Esophagus muscularis mucosa (tissue), 4 donors: ENCODE measurements around the gene PCF11. TPM values are rescaled to one million over a fixed set of nuclear protein-coding genes. Genes with fewer than 3 reads are reported as not detected.

Experiments
- DNase-seq: peaks from one replicate; pipeline ENCODE4 v3.0.0-alpha.2; 2017; ENCODE audit errors: extremely low spot score
- H3K27ac ChIP-seq, 4 donors: fragments of 200-600 bp; sonication (generic); replicated peaks in 1 of 4; 1 replicate in 3 of 4; 2 replicates in 1 of 4; pipeline ENCODE4 v1.5.1; 2016 to 2019; ENCODE audit warnings: mild to moderate bottlenecking in 1 of 4
- H3K27me3 ChIP-seq, 4 donors: fragments of 200-600 bp; sonication (generic); one replicate each; pipeline versions ENCODE4 v1.5.1 to v1.6.0; 2016 to 2019
- H3K36me3 ChIP-seq, 4 donors: fragments of 200-600 bp; sonication (generic); one replicate each; pipeline ENCODE4 v1.5.1; 2016 to 2019
- H3K4me1 ChIP-seq, 4 donors: fragments of 200-600 bp; sonication (generic); one replicate each; pipeline ENCODE4 v1.5.1; 2016 to 2019
- H3K4me3 ChIP-seq, 4 donors: fragments of 200-600 bp; sonication (generic); 1 replicate in 2 of 4; 2 replicates in 2 of 4; pipeline ENCODE4 v1.5.1; 2016 to 2019; ENCODE audit warnings: mild to moderate bottlenecking in 4 of 4, moderate library complexity in 1 of 4
- H3K9me3 ChIP-seq, 4 donors: fragments of 200-600 bp; sonication (generic); 1 replicate in 3 of 4; 2 replicates in 1 of 4; pipeline ENCODE4 v1.5.1; 2016 to 2019
- EP300 ChIP-seq: sonication (generic); formaldehyde crosslinking; IDR thresholded peaks from one replicate; pipeline ENCODE4 v1.6.1; 2017; ENCODE audit warnings: antibody characterized with exemption
- POLR2A ChIP-seq: fragments of 450-650 bp; IDR thresholded peaks from one replicate; pipeline ENCODE4 v1.6.1; 2017; ENCODE audit warnings: antibody characterized with exemption, moderate library complexity, mild to moderate bottlenecking, low read depth
- POLR2AphosphoS5 ChIP-seq, 2 donors: sonication (generic); formaldehyde crosslinking; IDR thresholded peaks; one replicate each; pipeline ENCODE4 v1.6.1; 2017; ENCODE audit warnings: antibody characterized with exemption in 2 of 2
- WGBS: methylation state at CpG from one replicate; pipeline ENCODE4 v1.1.5; 2018; 5-methylcytosine and 5-hydroxymethylcytosine counted together
- intact Hi-C: fragments of 100-400 bp; cut with DNase I; formaldehyde crosslinking; loops from one replicate; pipeline ENCODE4 v1.15.1; 2023
- total RNA-seq, 4 donors: library from RNA; depleted of rRNA; stranded (reverse); fragments of >200 nt; gene quantifications; one replicate each; pipeline versions ENCODE4 v1.1.0 to v1.2.1, GENCODE V29; 2016
- TF ChIP-seq, protein P1 (sequence below), 3 experiments: fragments of 200-600 bp in 2 of 3; fragments of 450-650 bp in 1 of 3; sonication (generic) in 2 of 3; IDR thresholded peaks; one replicate each; pipeline ENCODE4 v1.5.1; 2017 to 2019; ENCODE audit warnings: antibody characterized with exemption in 3 of 3, mild to moderate bottlenecking in 2 of 3, moderate library complexity in 1 of 3

Gene PCF11
- total RNA-seq, 4 donors from 2014 or later: 32.3 to 58.0 (median 41.9) TPM

DNA sequence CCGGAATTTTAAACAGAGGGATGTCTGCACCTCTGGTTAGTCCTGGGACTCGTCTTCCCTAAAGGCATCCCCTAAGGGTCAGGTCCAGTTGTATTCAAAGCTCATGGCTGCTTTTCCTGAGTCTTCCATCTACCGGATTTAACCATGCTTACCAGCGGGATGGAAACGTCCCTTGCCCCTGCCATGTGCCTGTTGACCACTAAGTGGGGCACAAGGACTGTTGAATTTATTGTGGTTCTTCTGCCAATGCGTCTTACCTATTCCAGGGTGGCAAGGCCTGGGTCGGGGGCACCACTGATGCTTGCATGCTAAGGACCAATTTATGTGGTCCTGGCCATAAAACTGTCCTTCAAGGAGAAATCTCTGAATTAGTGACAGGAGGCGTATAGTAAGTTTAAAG is 62.2 kb downstream of the PCF11 start:
- H3K4me1 ChIP-seq: no peaks in the 10 kb centered on the region
- no peak for DNase-seq
- H3K9me3 ChIP-seq: no peaks in the 10 kb centered on the region
- no peak overlapping the region for H3K27ac ChIP-seq
- TF ChIP-seq POLR2A (no peak), POLR2AphosphoS5 (IDR thresholded peaks at IDR 0.05) (no peak), EP300 (no peak)
- TF ChIP-seq, protein P1, sequence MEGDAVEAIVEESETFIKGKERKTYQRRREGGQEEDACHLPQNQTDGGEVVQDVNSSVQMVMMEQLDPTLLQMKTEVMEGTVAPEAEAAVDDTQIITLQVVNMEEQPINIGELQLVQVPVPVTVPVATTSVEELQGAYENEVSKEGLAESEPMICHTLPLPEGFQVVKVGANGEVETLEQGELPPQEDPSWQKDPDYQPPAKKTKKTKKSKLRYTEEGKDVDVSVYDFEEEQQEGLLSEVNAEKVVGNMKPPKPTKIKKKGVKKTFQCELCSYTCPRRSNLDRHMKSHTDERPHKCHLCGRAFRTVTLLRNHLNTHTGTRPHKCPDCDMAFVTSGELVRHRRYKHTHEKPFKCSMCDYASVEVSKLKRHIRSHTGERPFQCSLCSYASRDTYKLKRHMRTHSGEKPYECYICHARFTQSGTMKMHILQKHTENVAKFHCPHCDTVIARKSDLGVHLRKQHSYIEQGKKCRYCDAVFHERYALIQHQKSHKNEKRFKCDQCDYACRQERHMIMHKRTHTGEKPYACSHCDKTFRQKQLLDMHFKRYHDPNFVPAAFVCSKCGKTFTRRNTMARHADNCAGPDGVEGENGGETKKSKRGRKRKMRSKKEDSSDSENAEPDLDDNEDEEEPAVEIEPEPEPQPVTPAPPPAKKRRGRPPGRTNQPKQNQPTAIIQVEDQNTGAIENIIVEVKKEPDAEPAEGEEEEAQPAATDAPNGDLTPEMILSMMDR (IDR thresholded peaks at IDR 0.05): no peak
- intact Hi-C loops: no loop called here
- H3K36me3 ChIP-seq: peaks cover 0 to 10% (median 1%) of the 10 kb centered on the region in 4 donors
- WGBS: 79% methylated on average over 7 of the region's 8 CpGs
- no peak overlapping the region for H3K4me3 ChIP-seq
- H3K27me3 ChIP-seq: no peaks in the 10 kb centered on the region

DNA sequence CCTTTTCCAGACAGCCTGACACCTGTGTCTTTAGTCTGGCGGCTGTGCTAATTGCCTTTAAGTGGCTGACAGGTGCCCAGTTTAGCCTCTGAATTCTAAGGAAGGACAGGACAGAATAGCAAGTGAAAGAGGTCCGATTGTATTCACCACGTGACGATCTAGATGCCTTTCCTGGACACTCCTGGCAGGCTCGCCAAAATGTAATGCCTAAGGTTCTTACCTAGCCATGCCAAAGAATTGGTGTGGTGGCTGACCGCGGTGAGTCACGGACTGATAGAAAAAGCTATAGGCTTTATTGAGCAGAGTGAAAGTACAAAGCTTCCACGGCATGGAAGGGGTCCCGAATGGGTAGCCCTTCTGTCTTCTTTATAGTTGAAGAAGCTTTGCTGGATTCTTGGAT is 63.3 kb downstream of the PCF11 start:
- 85% methylated on average over 10 of the region's 10 CpGs for WGBS
- Histone ChIP-seq H3K36me3 (peaks cover 0 to 5% (median 1%) of the 10 kb centered on the region in 4 donors), H3K27me3 (no peaks in the 10 kb centered on the region), H3K27ac (no peak overlapping the region), H3K4me3 (no peak overlapping the region), H3K4me1 (no peaks in the 10 kb centered on the region), H3K9me3 (no peaks in the 10 kb centered on the region)
- DNase-seq: no peak
- TF ChIP-seq POLR2AphosphoS5 (IDR thresholded peaks at IDR 0.05) (no peak), POLR2A (no peak), EP300 (no peak)
- TF ChIP-seq, protein P1 (IDR thresholded peaks at IDR 0.05): no peak
- intact Hi-C loops: no loop called here

DNA sequence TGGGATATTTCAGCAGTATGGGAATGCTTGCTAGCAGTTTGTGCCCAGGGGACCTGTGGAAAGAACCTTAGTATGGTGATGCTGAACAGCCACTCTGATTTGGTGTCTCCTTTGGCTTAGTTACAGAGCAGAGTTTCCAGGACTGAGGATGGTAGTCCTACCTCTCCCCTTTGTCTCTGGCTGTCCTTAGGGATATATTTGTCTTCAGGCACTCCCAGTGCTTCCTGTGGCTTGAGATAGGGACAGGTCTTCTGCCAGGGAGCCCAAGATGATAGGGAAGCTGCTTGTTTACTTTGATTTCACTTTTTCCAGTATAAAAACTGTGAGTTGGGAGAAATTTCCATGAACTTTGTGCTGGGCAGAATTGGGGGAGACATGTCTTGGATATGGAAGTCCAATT is 64.8 kb downstream of the PCF11 start:
- DNase-seq: no peak
- H3K4me1 ChIP-seq: no peaks in the 10 kb centered on the region
- no peaks in the 10 kb centered on the region for H3K27me3 ChIP-seq
- H3K9me3 ChIP-seq: no peaks in the 10 kb centered on the region
- no peaks in the 10 kb centered on the region for H3K36me3 ChIP-seq
- no peak overlapping the region for H3K27ac ChIP-seq
- intact Hi-C loops: no loop called here
- TF ChIP-seq, protein P1 (IDR thresholded peaks at IDR 0.05): no peak
- TF ChIP-seq EP300: no peak
- TF ChIP-seq POLR2AphosphoS5 (IDR thresholded peaks at IDR 0.05): no peak
- TF ChIP-seq POLR2A: no peak
- no peak overlapping the region for H3K4me3 ChIP-seq

DNA sequence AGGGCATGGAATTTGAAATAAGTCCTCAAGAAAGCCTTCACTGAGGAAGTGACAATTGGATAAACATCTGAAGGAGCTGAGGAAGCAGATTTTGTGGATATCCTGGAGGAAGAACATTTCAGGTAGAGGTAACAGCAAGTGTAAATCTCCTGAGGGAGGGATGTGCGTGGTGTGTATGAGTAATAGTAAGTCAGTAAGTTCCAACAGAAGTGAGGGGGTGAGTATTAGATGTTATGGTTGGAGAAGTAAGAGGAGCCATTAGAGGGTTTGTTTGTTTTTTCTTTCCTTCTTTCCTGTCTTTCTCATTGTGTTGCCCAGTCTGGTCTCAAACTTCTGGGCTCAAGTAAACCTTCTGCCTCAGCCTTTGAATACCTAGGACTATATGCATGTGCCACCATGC is 65.6 kb downstream of the PCF11 start:
- Histone ChIP-seq H3K27me3 (no peaks in the 10 kb centered on the region), H3K4me1 (no peaks in the 10 kb centered on the region), H3K4me3 (no peak overlapping the region), H3K36me3 (no peaks in the 10 kb centered on the region), H3K27ac (no peak overlapping the region), H3K9me3 (no peaks in the 10 kb centered on the region)
- 91% methylated on average over 1 of the region's 1 CpG for WGBS
- intact Hi-C loops: no loop called here
- no peak for DNase-seq
- TF ChIP-seq POLR2A: no peak
- TF ChIP-seq EP300: no peak
- TF ChIP-seq POLR2AphosphoS5 (IDR thresholded peaks at IDR 0.05): no peak
- TF ChIP-seq, protein P1 (IDR thresholded peaks at IDR 0.05): no peak

DNA sequence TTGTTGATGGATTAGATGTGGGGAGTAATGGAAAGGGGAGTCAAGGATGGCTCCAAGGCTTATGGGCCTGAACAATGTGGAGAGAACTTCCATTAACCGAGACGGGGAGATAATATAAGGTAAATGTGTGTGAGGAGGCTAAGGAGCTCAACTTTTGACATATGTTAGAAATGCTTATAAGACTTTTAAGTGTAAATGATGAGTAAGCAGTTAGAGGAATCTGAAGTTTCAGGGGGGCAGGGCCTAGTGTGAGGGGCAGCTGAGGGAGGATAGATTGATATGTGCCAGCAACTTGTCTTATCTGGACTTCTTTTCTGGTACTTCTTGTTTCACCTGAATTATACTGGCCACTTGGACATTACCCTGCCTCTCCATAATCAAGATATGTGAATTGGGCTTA is 66.5 kb downstream of the PCF11 start:
- Histone ChIP-seq H3K4me1 (no peaks in the 10 kb centered on the region), H3K27me3 (no peaks in the 10 kb centered on the region), H3K36me3 (no peaks in the 10 kb centered on the region), H3K4me3 (no peak overlapping the region), H3K9me3 (no peaks in the 10 kb centered on the region), H3K27ac (no peak overlapping the region)
- WGBS: 90% methylated on average over 2 of the region's 2 CpGs
- TF ChIP-seq EP300 (no peak), POLR2AphosphoS5 (IDR thresholded peaks at IDR 0.05) (no peak), POLR2A (no peak)
- TF ChIP-seq, protein P1 (IDR thresholded peaks at IDR 0.05): no peak
- intact Hi-C loops: no loop called here
- DNase-seq: no peak
